K562 (cell line): ENCODE measurements around the gene RNF187. TPM values are rescaled to one million over a fixed set of nuclear protein-coding genes. Genes with fewer than 3 reads are reported as not detected.

Experiments
- ATAC-seq: fragments of 200-7000 bp; cut with Tn5 transposase; 3 replicates; pipeline ENCODE4 v1.9.1; 2020; ENCODE audit warnings: moderate library complexity
- BruUV-seq: library from RNA; stranded (reverse); fragments of 400-500 nt; replicated peaks from 2 replicates; lab custom pipeline; 2021; lab: Mats Ljungman, UMichigan
- CTCF ChIA-PET: fragments of 300-600 bp; formaldehyde crosslinking; extraction: SDS; loops from one replicate; lab custom pipeline; 2021; ENCODE audit warnings: low intra/inter-chr PET ratio; lab: Yijun Ruan, JAX
- POLR2A ChIA-PET: fragments of 300-600, 350-650 bp; sonication (Branson Sonifier 250); formaldehyde crosslinking; extraction: SDS; loops from one replicate; lab custom pipeline; 2021; ENCODE audit warnings: antibody characterized with exemption, inconsistent platforms; lab: Yijun Ruan, JAX
- DNase-seq, 4 experiments: peaks; one replicate each; pipeline versions ENCODE4 v3.0.0 to v3.0.0-alpha.2; 2011 to 2018; ENCODE audit warnings: low spot score in 3 of 4, mixed read lengths in 3 of 4; ENCODE audit errors: extremely low read depth in 1 of 4
- FAIRE-seq: peaks from 2 replicates; lab custom pipeline; 2011; peaks lifted over from hg19 to GRCh38; lab: Jason Lieb, UNC
- H2AFZ ChIP-seq: 2 replicates; pipeline ENCODE4 v1.6.0; 2011; ENCODE audit warnings: low read depth, low read length, control low read depth, inconsistent platforms
- H3K27ac ChIP-seq: fragments of 200-600 bp; 3 replicates; pipeline ENCODE4 v1.8.0; 2011; ENCODE audit warnings: low read depth, mild to moderate bottlenecking, control low read depth, inconsistent platforms, low read length, moderate library complexity, mixed read lengths; ENCODE audit errors: extremely low read depth
- H3K27me3 ChIP-seq, 2 experiments: fragments of 300-600 bp in 1 of 2; 2 replicates in 1 of 2; 3 replicates in 1 of 2; pipeline versions ENCODE4 v1.6.0 to v1.8.0; 2011; ENCODE audit warnings: inconsistent platforms in 2 of 2, low read length in 2 of 2, mild to moderate bottlenecking in 1 of 2, mixed read lengths in 1 of 2, moderate library complexity in 1 of 2; ENCODE audit not compliant: control insufficient read depth in 2 of 2, insufficient read depth in 2 of 2
- H3K36me3 ChIP-seq: fragments of 300-600 bp; 3 replicates; pipeline ENCODE4 v1.8.0; 2011; ENCODE audit warnings: mild to moderate bottlenecking, low read length, inconsistent platforms; ENCODE audit not compliant: control insufficient read depth, insufficient read depth
- H3K4me1 ChIP-seq, 2 experiments: fragments of 200-600 bp in 1 of 2; replicated peaks in 1 of 2; 2 replicates in 1 of 2; 3 replicates in 1 of 2; pipeline versions ENCODE4 v1.5.1 to v1.8.0; 2011; ENCODE audit warnings: inconsistent platforms in 2 of 2, low read length in 2 of 2, mild to moderate bottlenecking in 1 of 2, mixed read lengths in 1 of 2, moderate library complexity in 1 of 2; ENCODE audit not compliant: control insufficient read depth in 2 of 2, insufficient read depth in 2 of 2
- H3K4me2 ChIP-seq: 2 replicates; pipeline ENCODE4 v1.6.1; 2011; ENCODE audit warnings: low read length, control low read depth, inconsistent platforms, mixed read lengths; ENCODE audit not compliant: insufficient read depth
- H3K4me3 ChIP-seq: fragments of 200-600 bp; sonication (generic), shearing (Covaris generic); 2 replicates; pipeline ENCODE4 v1.5.1; 2016; ENCODE audit warnings: control low read depth, inconsistent platforms
- H3K79me2 ChIP-seq: fragments of 200-600 bp; 3 replicates; pipeline ENCODE4 v1.8.0; 2011; ENCODE audit warnings: low read length, inconsistent platforms; ENCODE audit not compliant: control insufficient read depth, insufficient read depth
- H3K9ac ChIP-seq, 2 experiments: 2 replicates each; pipeline versions ENCODE4 v1.6.0 to v1.6.1; 2011; ENCODE audit warnings: low read depth in 2 of 2, low read length in 2 of 2, control low read depth in 1 of 2, inconsistent platforms in 1 of 2, mild to moderate bottlenecking in 1 of 2, mixed read lengths in 1 of 2; ENCODE audit not compliant: insufficient read depth in 1 of 2
- H3K9me1 ChIP-seq: one replicate; pipeline ENCODE4 v1.6.0; 2011; ENCODE audit warnings: inconsistent platforms, mild to moderate bottlenecking, low read length, moderate library complexity; ENCODE audit not compliant: control insufficient read depth, insufficient read depth
- H3K9me3 ChIP-seq: replicated peaks from 2 replicates; pipeline ENCODE4 v1.5.1; 2011; ENCODE audit warnings: low read depth, low read length, inconsistent platforms; ENCODE audit not compliant: control insufficient read depth, insufficient read depth
- H4K20me1 ChIP-seq: replicated peaks from 2 replicates; pipeline ENCODE4 v1.6.1; 2011; ENCODE audit warnings: low read length, inconsistent platforms, mixed read lengths; ENCODE audit not compliant: control insufficient read depth, insufficient read depth
- ELK1 ChIP-seq: sonication (generic); formaldehyde crosslinking; IDR thresholded peaks from 2 replicates; pipeline ENCODE4 v1.8.1; 2022; ENCODE audit warnings: missing genetic modification reagents
- IFI16 ChIP-seq: fragments of 250-450 bp; sonication (Bioruptor Pico); IDR thresholded peaks from 2 replicates; pipeline ENCODE4 v2.1.2; 2022; ENCODE audit warnings: mild to moderate bottlenecking, inconsistent platforms
- MYNN ChIP-seq, 2 experiments: sonication (generic); formaldehyde crosslinking in 1 of 2; IDR thresholded peaks; 2 replicates each; pipeline versions ENCODE4 v1.5.0 to v1.6.1; 2016 to 2020; ENCODE audit warnings: antibody characterized with exemption in 1 of 2, missing genetic modification reagents in 1 of 2
- TAF7 ChIP-seq: fragments of 450-650 bp; IDR thresholded peaks from 2 replicates; pipeline ENCODE4 v1.6.1; 2016; ENCODE audit warnings: missing genetic modification characterization, missing compliant biosample characterization
- WGBS: fragments of 100-300 bp; shearing (Covaris generic); methylation state at CpG from one replicate; pipeline ENCODE4 v1.1.6; 2016; ENCODE audit warnings: low coverage, mixed read lengths; ENCODE audit not compliant: insufficient coverage; ENCODE audit errors: missing lambda C conversion rate; 5-methylcytosine and 5-hydroxymethylcytosine counted together
- in situ Hi-C: fragments of 300-500 bp; cut with MboI; formaldehyde crosslinking; loops from 4 replicates; pipeline ENCODE4 v1.15.0; 2018; ENCODE audit warnings: inconsistent platforms, mixed read lengths
- intact Hi-C: fragments of 100-400 bp; cut with micrococcal nuclease; formaldehyde crosslinking; loops from 2 replicates; pipeline ENCODE4 v1.14.2; 2022
- polyA plus RNA-seq, 8 experiments: library from polyadenylated mRNA; depleted of rRNA in 4 of 8; stranded (reverse) in 5 of 8; unstranded in 3 of 8; fragments of >200 nt; fragmentation: Nextera tagmentation in 2 of 8; fragmentation: Illumina TruSeq in 1 of 8; extraction: Ambion mirVana in 2 of 8; extraction: Trizol in 1 of 8; gene quantifications; 2 replicates each; pipeline versions ENCODE4 v1.2.1 to v1.2.3, GENCODE V29; 2011 to 2014; ENCODE audit warnings: inconsistent platforms in 1 of 8, missing spikeins in 1 of 8
- total RNA-seq, 7 experiments: library from RNA; depleted of rRNA in 6 of 7; stranded (reverse); fragments of >200 nt in 6 of 7; fragmentation: Illumina TruSeq in 2 of 7; extraction: Trizol in 2 of 7; gene quantifications; 2 replicates each; pipeline versions ENCODE4 v1.2.1 to v1.2.3, GENCODE V29; 2011 to 2021; ENCODE audit warnings: low replicate concordance in 1 of 7
- TF ChIP-seq, protein P1 (sequence below): sonication (generic); formaldehyde crosslinking; IDR thresholded peaks from 2 replicates; pipeline ENCODE4 v1.8.0; 2023; ENCODE audit warnings: mild to moderate bottlenecking, missing genetic modification reagents

The RNF187 gene
- total and polyA plus RNA-seq, 9 of the 15 experiments (the other 6 are each of a cell fraction or from before 2014, with no cell fraction given): 2.3 to 119 (median 41.9) TPM

DNA sequence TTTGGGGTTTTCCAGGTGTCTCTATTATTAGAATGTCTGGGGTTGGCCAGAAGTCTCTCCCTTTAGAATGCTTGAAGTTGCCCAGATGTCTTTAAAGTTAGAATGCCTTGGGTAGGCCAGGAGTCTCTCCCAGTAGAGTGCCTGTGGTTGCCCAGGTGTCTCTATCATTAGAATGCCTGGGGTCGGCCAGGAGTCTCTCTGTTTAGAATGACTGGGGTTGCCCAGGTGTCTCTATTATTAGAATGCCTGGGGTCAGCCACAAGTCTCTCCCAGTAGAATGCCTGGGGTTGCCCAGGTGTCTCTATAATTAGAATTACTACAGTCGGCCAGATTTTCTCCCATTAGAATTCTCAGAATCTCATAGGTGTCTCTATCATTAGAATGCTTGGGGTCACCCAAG is 55.2 kb downstream of the RNF187 start:
- TF ChIP-seq ELK1 (CRISPR knock-in tag) (no peak), IFI16 (CRISPR knock-in tag) (no peak), MYNN (IDR thresholded peaks at IDR 0.05) (no peak), MYNN (CRISPR knock-in tag; IDR thresholded peaks at IDR 0.05) (no peak), TAF7 (tag) (no peak)
- TF ChIP-seq, protein P1, sequence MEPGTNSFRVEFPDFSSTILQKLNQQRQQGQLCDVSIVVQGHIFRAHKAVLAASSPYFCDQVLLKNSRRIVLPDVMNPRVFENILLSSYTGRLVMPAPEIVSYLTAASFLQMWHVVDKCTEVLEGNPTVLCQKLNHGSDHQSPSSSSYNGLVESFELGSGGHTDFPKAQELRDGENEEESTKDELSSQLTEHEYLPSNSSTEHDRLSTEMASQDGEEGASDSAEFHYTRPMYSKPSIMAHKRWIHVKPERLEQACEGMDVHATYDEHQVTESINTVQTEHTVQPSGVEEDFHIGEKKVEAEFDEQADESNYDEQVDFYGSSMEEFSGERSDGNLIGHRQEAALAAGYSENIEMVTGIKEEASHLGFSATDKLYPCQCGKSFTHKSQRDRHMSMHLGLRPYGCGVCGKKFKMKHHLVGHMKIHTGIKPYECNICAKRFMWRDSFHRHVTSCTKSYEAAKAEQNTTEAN (CRISPR knock-in tag): no peak
- Histone ChIP-seq H3K4me3 (no peak overlapping the region), H3K27me3 (no peaks in the 10 kb centered on the region), H3K9ac (no peak overlapping the region), H3K4me2 (no peak overlapping the region), H3K9me1 (no peaks in the 10 kb centered on the region), H3K79me2 (no peaks in the 10 kb centered on the region), H3K4me1 (no peaks in the 10 kb centered on the region), H3K9me3 (no peaks in the 10 kb centered on the region), H2AFZ (no peak overlapping the region), H3K27ac (no peak overlapping the region), H3K36me3 (no peaks in the 10 kb centered on the region), H4K20me1 (no peaks in the 10 kb centered on the region)
- no peak for ATAC-seq
- ChIA-PET CTCF (no interaction called here), POLR2A (no interaction called here)
- intact Hi-C loops: no loop called here
- WGBS: 0% methylated on average over 2 of the region's 2 CpGs
- no peak for DNase-seq
- BruUV-seq: no TSS peak
- FAIRE-seq: no peak
- in situ Hi-C loops: no loop called here
